SU-DHL-6 (cell line): ENCODE results near the gene ALPK3.

Experiments
- CTCF ChIP-seq: fragments of 200-600 bp; sonication (generic); IDR thresholded peaks from one replicate; pipeline ENCODE4 v1.5.1; 2017; ENCODE audit warnings: antibody characterized with exemption, mild to moderate bottlenecking, low read length, moderate library complexity; ENCODE audit not compliant: insufficient read depth, poor library complexity, severe bottlenecking
- EZH2phosphoT487 ChIP-seq: fragments of 200-600 bp; sonication (generic), shearing (Covaris generic); conservative IDR thresholded peaks from 2 replicates; pipeline ENCODE4 v1.6.1; 2018; ENCODE audit warnings: mild to moderate bottlenecking, antibody characterized with exemption, low read length, moderate library complexity, mixed read lengths

DNA sequence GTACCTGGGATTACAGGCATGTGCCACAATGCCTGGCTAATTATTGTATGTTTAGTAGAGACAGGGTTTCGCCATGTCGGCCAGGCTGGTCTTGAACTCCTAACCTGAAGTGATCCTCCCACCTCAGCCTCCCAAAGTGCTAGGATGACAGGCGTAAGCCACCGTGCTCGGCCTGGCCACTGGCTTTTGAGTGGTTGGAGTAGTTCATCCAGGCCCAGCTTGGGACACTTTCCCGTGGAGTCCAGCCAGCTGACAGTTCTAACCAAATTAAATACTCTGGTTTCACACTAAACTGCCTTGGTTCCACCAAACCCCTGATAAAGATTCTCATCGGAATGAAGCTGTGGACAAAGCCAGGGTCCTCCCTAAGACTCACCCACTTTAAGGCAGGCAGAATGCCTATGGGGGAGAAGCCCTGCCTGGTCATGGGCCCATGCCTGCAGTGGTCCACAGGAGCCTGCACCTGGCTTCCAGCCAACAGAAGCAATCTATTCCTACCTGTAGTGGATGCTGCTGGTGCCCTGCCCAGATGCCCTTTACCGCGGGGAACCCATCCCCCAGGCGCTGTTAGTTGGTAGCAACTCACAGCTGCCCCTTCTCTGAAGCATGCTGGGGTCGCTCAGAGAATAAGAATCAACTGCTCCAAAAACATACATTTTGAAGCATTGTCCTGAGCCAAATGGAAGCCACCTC is 62.1 kb downstream of the ALPK3 start:
- TF ChIP-seq CTCF (no peak), EZH2phosphoT487 (no peak)
